ENCODE results near the gene STX2. TPM values are rescaled to one million over a fixed set of nuclear protein-coding genes. Genes with fewer than 3 reads are reported as not detected.

Gene STX2
- total RNA-seq, 4 donors from 2014 or later: 20.9 to 35.9 (median 29.5) TPM

GRCh38 chr12:130878193-130879185, 39.4 kb upstream of the STX2 start:
- no peak for TF ChIP-seq CTCF (IDR thresholded peaks at IDR 0.05; ENCODE audit: low read depth)

DNA sequence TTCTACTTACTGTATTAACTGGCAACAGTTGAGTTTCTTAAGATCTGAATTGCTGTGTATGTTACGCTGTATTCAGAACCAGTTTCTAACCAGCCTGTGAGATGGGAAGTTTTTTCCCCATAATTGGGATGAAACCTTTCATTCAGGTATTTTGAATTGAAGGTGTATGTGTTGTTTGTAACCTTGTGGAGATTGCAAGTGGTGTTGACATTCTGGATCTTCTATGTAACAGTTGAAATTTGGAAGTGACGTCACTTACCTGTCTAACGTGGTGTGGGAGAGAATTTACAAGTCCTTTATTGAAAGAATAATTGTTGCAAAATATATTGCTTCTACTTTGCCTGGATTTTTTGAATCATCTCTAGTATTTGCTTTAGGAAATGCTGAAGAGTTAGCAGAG, 38.3 kb upstream of the STX2 start:
- no peak for TF ChIP-seq CTCF (IDR thresholded peaks at IDR 0.05; ENCODE audit: low read depth)

DNA sequence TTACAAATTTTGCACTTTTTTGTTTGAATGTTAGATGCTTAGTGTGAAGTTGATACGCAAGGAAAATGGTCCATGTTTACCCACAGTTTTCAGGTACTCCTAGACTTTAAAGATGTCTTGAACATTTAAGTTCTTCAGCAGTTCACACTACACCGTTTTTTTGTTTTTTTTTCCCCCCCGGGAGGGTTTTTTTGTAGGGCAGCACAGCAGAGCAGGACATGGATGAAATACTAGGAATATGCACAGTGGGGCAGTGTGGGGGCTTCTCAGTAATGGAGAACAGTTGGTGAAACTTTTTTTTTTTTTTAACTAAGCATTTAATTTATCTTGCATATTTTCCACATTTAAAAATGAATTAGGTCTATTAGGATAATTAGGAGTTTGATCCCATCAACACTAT, 37.7 kb upstream of the STX2 start:
- no peak for TF ChIP-seq CTCF (IDR thresholded peaks at IDR 0.05; ENCODE audit: low read depth)

DNA sequence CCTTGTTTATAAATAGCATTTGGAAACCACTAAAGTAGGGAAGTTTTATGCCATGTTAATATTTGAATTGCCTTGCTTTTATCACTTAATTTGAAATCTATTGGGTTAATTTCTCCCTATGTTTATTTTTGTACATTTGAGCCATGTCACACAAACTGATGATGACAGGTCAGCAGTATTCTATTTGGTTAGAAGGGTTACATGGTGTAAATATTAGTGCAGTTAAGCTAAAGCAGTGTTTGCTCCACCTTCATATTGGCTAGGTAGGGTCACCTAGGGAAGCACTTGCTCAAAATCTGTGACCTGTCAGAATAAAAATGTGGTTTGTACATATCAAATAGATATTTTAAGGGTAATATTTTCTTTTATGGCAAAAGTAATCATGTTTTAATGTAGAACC, 37.2 kb upstream of the STX2 start:
- TF ChIP-seq CTCF (IDR thresholded peaks at IDR 0.05; ENCODE audit: low read depth): no peak

GRCh38 chr12:130875193-130875592, 36.1 kb upstream of the STX2 start:
- TF ChIP-seq CTCF (IDR thresholded peaks at IDR 0.05; ENCODE audit: low read depth): no peak

- no peak for TF ChIP-seq CTCF (IDR thresholded peaks at IDR 0.05; ENCODE audit: low read depth)
Observed at GRCh38 chr12:130874696-130875095, 35.6 kb upstream of the STX2 start.

- TF ChIP-seq CTCF (IDR thresholded peaks at IDR 0.05; ENCODE audit: low read depth): no peak
Observed at GRCh38 chr12:130873825-130874224, 34.8 kb upstream of the STX2 start.
